MM.1S (cell line): Measurements from ENCODE around the gene LPIN2.

Experiments used
- DNase-seq: peaks from one replicate; pipeline ENCODE4 v3.0.0-alpha.2; 2015
- H2AFZ ChIP-seq: fragments of 300-600 bp; sonication (generic); 2 replicates; pipeline ENCODE4 v1.6.0; 2016; ENCODE audit warnings: antibody characterized with exemption, low read length
- H3F3A ChIP-seq: fragments of 300-600 bp; sonication (generic); 2 replicates; pipeline ENCODE4 v1.6.1; 2016; ENCODE audit warnings: mild to moderate bottlenecking, antibody characterized with exemption, low read length, moderate library complexity, mixed read lengths; ENCODE audit not compliant: insufficient read depth
- H3K27ac ChIP-seq: fragments of 300-600 bp; sonication (generic); 2 replicates; pipeline ENCODE4 v1.5.1; 2016; ENCODE audit warnings: mild to moderate bottlenecking, low read length
- H3K27me3 ChIP-seq: fragments of 300-600 bp; sonication (generic); replicated peaks from 2 replicates; pipeline ENCODE4 v1.6.0; 2016; ENCODE audit warnings: low read length; ENCODE audit not compliant: insufficient read depth
- H3K36me3 ChIP-seq: fragments of 300-600 bp; sonication (generic); replicated peaks from 2 replicates; pipeline ENCODE4 v1.6.1; 2016; ENCODE audit warnings: mild to moderate bottlenecking, low read length, mixed read lengths; ENCODE audit not compliant: insufficient read depth
- H3K4me1 ChIP-seq: fragments of 300-600 bp; sonication (generic); 2 replicates; pipeline ENCODE4 v1.6.1; 2016; ENCODE audit warnings: low read length, mixed read lengths
- H3K4me2 ChIP-seq: fragments of 300-600 bp; sonication (generic); 2 replicates; pipeline ENCODE4 v1.6.0; 2016; ENCODE audit warnings: low read depth, low read length
- H3K4me3 ChIP-seq: fragments of 300-600 bp; sonication (generic); 2 replicates; pipeline ENCODE4 v1.5.1; 2016; ENCODE audit warnings: low read length, mixed read lengths
- H3K79me2 ChIP-seq: fragments of 300-600 bp; sonication (generic); 2 replicates; pipeline ENCODE4 v1.6.1; 2016; ENCODE audit warnings: mixed run types, low read length, mixed read lengths
- H3K9ac ChIP-seq: fragments of 300-600 bp; sonication (generic); 2 replicates; pipeline ENCODE4 v1.6.1; 2016; ENCODE audit warnings: low read length, mixed read lengths
- H3K9me2 ChIP-seq: fragments of 300-600 bp; sonication (generic); replicated peaks from 2 replicates; pipeline ENCODE4 v1.6.1; 2016; ENCODE audit warnings: mild to moderate bottlenecking, low read length, mixed read lengths; ENCODE audit not compliant: insufficient read depth
- H3K9me3 ChIP-seq: fragments of 300-600 bp; sonication (generic); replicated peaks from 2 replicates; pipeline ENCODE4 v1.6.1; 2016; ENCODE audit warnings: mild to moderate bottlenecking, low read length, mixed read lengths; ENCODE audit not compliant: insufficient read depth
- H4K20me1 ChIP-seq: fragments of 300-600 bp; sonication (generic); 2 replicates; pipeline ENCODE4 v1.6.1; 2016; ENCODE audit warnings: mild to moderate bottlenecking, low read length, moderate library complexity, mixed read lengths; ENCODE audit not compliant: insufficient read depth
- EZH2 ChIP-seq: fragments of 300-600 bp; sonication (generic); optimal IDR thresholded peaks from 2 replicates; pipeline ENCODE3; 2017; ENCODE audit warnings: low read depth, mild to moderate bottlenecking, antibody characterized with exemption, low read length, mixed read lengths
- EZH2phosphoT487 ChIP-seq: fragments of 300-600 bp; sonication (generic); IDR thresholded peaks from 2 replicates; pipeline ENCODE4 v1.6.1; 2018; ENCODE audit warnings: antibody characterized with exemption, low read length
- TF ChIP-seq, protein P1 (sequence below): fragments of 300-600 bp; sonication (generic); IDR thresholded peaks from 2 replicates; pipeline ENCODE4 v1.5.1; 2016; ENCODE audit warnings: antibody characterized with exemption, low read length, mixed read lengths

The LPIN2 gene

GRCh38 chr18:2992995-2993877 is 19.7 kb downstream of the LPIN2 start:
- no peaks in the 10 kb centered on the region; the same call in 1 of the 2 replicates for H3F3A ChIP-seq
- H3K36me3 ChIP-seq: no peaks in the 10 kb centered on the region
- H3K9me2 ChIP-seq: no peaks in the 10 kb centered on the region
- H3K9me3 ChIP-seq: no peaks in the 10 kb centered on the region
- H3K4me2 ChIP-seq: no peak overlapping the region
- TF ChIP-seq, protein P1, sequence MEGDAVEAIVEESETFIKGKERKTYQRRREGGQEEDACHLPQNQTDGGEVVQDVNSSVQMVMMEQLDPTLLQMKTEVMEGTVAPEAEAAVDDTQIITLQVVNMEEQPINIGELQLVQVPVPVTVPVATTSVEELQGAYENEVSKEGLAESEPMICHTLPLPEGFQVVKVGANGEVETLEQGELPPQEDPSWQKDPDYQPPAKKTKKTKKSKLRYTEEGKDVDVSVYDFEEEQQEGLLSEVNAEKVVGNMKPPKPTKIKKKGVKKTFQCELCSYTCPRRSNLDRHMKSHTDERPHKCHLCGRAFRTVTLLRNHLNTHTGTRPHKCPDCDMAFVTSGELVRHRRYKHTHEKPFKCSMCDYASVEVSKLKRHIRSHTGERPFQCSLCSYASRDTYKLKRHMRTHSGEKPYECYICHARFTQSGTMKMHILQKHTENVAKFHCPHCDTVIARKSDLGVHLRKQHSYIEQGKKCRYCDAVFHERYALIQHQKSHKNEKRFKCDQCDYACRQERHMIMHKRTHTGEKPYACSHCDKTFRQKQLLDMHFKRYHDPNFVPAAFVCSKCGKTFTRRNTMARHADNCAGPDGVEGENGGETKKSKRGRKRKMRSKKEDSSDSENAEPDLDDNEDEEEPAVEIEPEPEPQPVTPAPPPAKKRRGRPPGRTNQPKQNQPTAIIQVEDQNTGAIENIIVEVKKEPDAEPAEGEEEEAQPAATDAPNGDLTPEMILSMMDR: no peak
- TF ChIP-seq EZH2 (no peak), EZH2phosphoT487 (no peak)
- peaks cover 5% of the 10 kb centered on the region for H3K79me2 ChIP-seq
- H3K27me3 ChIP-seq: no peaks in the 10 kb centered on the region
- H4K20me1 ChIP-seq: no peaks in the 10 kb centered on the region
- H3K27ac ChIP-seq: no peak overlapping the region
- H3K4me3 ChIP-seq: no peak overlapping the region
- H3K4me1 ChIP-seq: peaks cover 10% of the 10 kb centered on the region
- no peak overlapping the region for H2AFZ ChIP-seq
- H3K9ac ChIP-seq: no peak overlapping the region
- no peak for DNase-seq

DNA sequence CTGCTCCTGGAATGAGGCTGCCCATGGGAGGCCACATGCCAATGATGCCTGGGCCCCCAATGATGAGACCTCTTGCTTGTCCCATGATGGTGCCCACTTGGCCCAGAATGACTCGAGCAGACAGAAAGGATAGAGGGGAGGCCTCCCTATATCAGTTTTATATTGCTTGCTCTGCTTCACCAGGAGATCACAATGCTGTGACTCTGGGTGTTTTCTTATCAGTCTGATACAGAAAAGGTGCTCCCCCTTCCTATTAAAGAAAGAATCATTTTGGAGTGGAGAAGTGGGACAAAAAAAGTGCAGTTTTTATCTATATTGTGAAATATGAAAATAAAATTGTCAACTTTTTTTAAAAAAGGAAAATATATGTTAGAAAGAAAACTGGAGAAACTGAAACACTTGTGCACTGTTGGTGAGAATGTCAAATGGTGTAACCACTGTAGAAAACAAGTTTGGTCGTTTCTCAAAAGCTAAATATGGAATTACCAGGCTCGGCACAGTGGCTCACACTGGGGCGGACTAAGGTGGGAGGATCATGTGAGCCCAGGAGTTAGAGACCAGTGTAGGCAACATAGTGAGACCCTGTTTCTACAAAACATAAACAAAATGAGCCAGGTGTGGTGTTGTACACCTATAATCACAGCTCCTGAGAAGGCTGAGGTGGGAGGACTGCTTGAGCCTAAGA is 21.8 kb downstream of the LPIN2 start:
- H3K79me2 ChIP-seq: peaks cover 8% of the 10 kb centered on the region
- peaks cover 10% of the 10 kb centered on the region for H3K4me1 ChIP-seq
- no peaks in the 10 kb centered on the region for H3K36me3 ChIP-seq
- DNase-seq: no peak
- no peak overlapping the region for H3K27ac ChIP-seq
- H2AFZ ChIP-seq: no peak overlapping the region
- H3K4me3 ChIP-seq: no peak overlapping the region
- H3F3A ChIP-seq: no peaks in the 10 kb centered on the region; the same call in 1 of the 2 replicates
- no peaks in the 10 kb centered on the region for H3K9me2 ChIP-seq
- TF ChIP-seq, protein P1: no peak
- TF ChIP-seq EZH2: no peak
- TF ChIP-seq EZH2phosphoT487: no peak
- no peaks in the 10 kb centered on the region for H3K27me3 ChIP-seq
- peak overlapping the region; percentile 15; the same call in 1 of the 2 replicates for H3K4me2 ChIP-seq
- no peaks in the 10 kb centered on the region for H3K9me3 ChIP-seq
- H4K20me1 ChIP-seq: no peaks in the 10 kb centered on the region
- no peak overlapping the region for H3K9ac ChIP-seq

DNA sequence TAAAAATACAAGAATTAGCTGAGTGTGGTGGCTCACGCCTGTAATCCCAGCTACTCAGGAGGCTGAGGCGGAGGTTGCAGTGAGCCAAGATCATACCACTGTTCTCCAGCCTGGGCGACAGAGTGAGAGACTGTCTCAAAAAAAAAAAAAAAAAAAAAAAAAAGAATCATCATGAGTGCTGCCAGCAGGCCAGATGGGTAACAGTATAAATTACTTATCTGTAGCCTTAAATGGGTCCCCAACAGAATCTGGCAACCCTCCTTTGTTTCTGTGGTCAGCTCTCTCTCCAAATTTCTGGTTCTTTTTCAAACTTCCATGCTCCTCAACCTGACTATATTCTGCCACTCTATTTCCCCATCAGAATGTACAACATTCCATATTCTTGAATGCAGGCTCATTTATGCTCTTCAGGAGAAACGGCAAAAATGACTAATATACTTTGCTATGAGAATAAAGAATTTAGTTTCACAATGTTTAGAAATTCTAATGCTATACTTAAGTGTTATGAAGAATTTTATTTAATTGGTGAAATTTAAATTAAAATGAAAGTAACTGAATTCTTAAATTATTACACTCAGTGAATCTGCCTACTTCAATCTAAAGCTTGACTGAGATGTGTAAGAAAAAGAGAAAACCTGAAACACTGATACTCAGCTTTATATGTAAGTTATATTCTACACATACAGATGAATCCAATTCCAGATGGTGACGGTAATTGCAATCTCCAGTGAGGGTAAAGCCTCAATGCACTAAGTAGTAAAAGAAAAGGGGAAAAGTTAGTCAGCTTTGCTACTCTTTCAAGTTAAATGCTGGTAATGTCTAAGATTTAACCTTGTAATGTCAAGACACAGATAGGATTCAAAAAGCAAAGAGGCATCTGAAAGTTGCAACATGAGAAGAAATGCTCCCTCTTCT is 24.8 kb downstream of the LPIN2 start:
- no peak overlapping the region for H3K9ac ChIP-seq
- no peaks in the 10 kb centered on the region for H4K20me1 ChIP-seq
- peaks cover 6% of the 10 kb centered on the region; the same call in 1 of the 2 replicates for H3K4me1 ChIP-seq
- H3F3A ChIP-seq: no peaks in the 10 kb centered on the region
- TF ChIP-seq EZH2phosphoT487: no peak
- no peaks in the 10 kb centered on the region for H3K27me3 ChIP-seq
- H3K79me2 ChIP-seq: peaks cover 8% of the 10 kb centered on the region; the same call in 1 of the 2 replicates
- H3K9me3 ChIP-seq: no peaks in the 10 kb centered on the region
- no peak overlapping the region for H2AFZ ChIP-seq
- no peak overlapping the region for H3K27ac ChIP-seq
- H3K4me2 ChIP-seq: no peak overlapping the region
- DNase-seq: no peak
- no peaks in the 10 kb centered on the region for H3K36me3 ChIP-seq
- H3K9me2 ChIP-seq: no peaks in the 10 kb centered on the region
- H3K4me3 ChIP-seq: no peak overlapping the region
